Panc1 (cell line): ENCODE data around the gene KLC4. TPM values are rescaled to one million over a fixed set of nuclear protein-coding genes. Genes with fewer than 3 reads are reported as not detected.

Experiments
- total RNA-seq: library from RNA; stranded (reverse); gene quantifications from one replicate; pipeline ENCODE4 v1.2.1, GENCODE V29; 2021; ENCODE audit not compliant: unreplicated experiment

KLC4 gene
- total RNA-seq, 1 experiment from 2014 or later = 22.6 TPM

Other genes starting within 250 kb of the KLC4 start
- gene RPL7L1, start 180.0 kb upstream of the KLC4 start, total RNA-seq = 109 TPM
- not detected for gene PTCRA, start 143.6 kb upstream of the KLC4 start, total RNA-seq
- 72.8 TPM for gene CNPY3, start 130.2 kb upstream of the KLC4 start, total RNA-seq
- gene GNMT, start 98.9 kb upstream of the KLC4 start, total RNA-seq = 0.72 TPM
- gene PEX6, start 80.5 kb upstream of the KLC4 start, total RNA-seq = 21.7 TPM
- gene PPP2R5D, start 75.1 kb upstream of the KLC4 start, total RNA-seq = 63.6 TPM
- 111 TPM for gene MEA1, start 45.7 kb upstream of the KLC4 start, total RNA-seq
- gene KLHDC3, start 45.4 kb upstream of the KLC4 start, total RNA-seq = 60.9 TPM
- 106 TPM for gene RRP36, start 38.0 kb upstream of the KLC4 start, total RNA-seq
- 32.1 TPM for gene CUL7, start 5.8 kb upstream of the KLC4 start, total RNA-seq
- 65.6 TPM for gene MRPL2, start 197 bp upstream of the KLC4 start, total RNA-seq
- 240 TPM for gene PTK7, start 16.7 kb downstream of the KLC4 start, total RNA-seq
- 48.9 TPM for gene SRF, start 111.6 kb downstream of the KLC4 start, total RNA-seq
- gene CUL9, start 122.6 kb downstream of the KLC4 start, total RNA-seq = 54.3 TPM
- gene DNPH1, start 169.8 kb downstream of the KLC4 start, total RNA-seq = 67.3 TPM
- gene TTBK1, start 183.8 kb downstream of the KLC4 start, total RNA-seq = 0.10 TPM
- not detected for gene SLC22A7, start 238.6 kb downstream of the KLC4 start, total RNA-seq
- gene CRIP3, start 249.2 kb downstream of the KLC4 start, total RNA-seq = 0.64 TPM